ENCODE data around the gene CSF2RB. TPM values are rescaled to one million over a fixed set of nuclear protein-coding genes. Genes with fewer than 3 reads are reported as not detected.

The CSF2RB gene
- polyA plus RNA-seq, 2 of the 4 experiments (the other 2 are of a cell fraction) = not detected

GRCh38 chr22:36912694-36913426 lies 568 bp upstream of the CSF2RB start:
- no peak overlapping the region for H3K4me3 ChIP-seq
- DNase-seq (ENCODE audit: low read depth in 1 of 2, low spot score in 1 of 2) (no peak), ATAC-seq (no peak), FAIRE-seq (no peak)
- no peaks in the 10 kb centered on the region for H3K4me1 ChIP-seq
- CTCF ChIA-PET = interaction anchor here (3.6 kb wide), 1 partner anchor 56 kb away, joined by 11 read pairs; no protein-coding TSS in a partner anchor
- H3K27ac ChIP-seq = no peak overlapping the region
- 69% methylated on average over 6 of the region's 8 CpGs for WGBS (ENCODE audit: missing lambda C conversion rate)
- H3K9me3 ChIP-seq = no peaks in the 10 kb centered on the region; the same call in 2 of the 3 replicates
- H3K4me2 ChIP-seq = no peak overlapping the region
- no peak for TF ChIP-seq CBX2 (IDR thresholded peaks at IDR 0.05; ENCODE audit: borderline replicate concordance, low read depth)
- no peak for TF ChIP-seq CHD2 (IDR thresholded peaks at IDR 0.05; ENCODE audit: low read length, partially characterized antibody)
- TF ChIP-seq SREBF2 (IDR thresholded peaks at IDR 0.05) = no peak
- TF ChIP-seq MAX (IDR thresholded peaks at IDR 0.05) = no peak
- no peak for TF ChIP-seq ZNF302 (CRISPR knock-in tag; IDR thresholded peaks at IDR 0.05)
- no peak for TF ChIP-seq EHMT2 (IDR thresholded peaks at IDR 0.05; ENCODE audit: low read depth)
- no peak for TF ChIP-seq HDAC2 (IDR thresholded peaks at IDR 0.05)
- TF ChIP-seq USF2 (IDR thresholded peaks at IDR 0.05) = no peak
- no peak for TF ChIP-seq JUN (IDR thresholded peaks at IDR 0.05)
- no peak for TF ChIP-seq ZSCAN20 (CRISPR knock-in tag; IDR thresholded peaks at IDR 0.05)
- TF ChIP-seq HES2 (IDR thresholded peaks at IDR 0.05) = no peak
- POLR2A ChIA-PET = no interaction called here

DNA sequence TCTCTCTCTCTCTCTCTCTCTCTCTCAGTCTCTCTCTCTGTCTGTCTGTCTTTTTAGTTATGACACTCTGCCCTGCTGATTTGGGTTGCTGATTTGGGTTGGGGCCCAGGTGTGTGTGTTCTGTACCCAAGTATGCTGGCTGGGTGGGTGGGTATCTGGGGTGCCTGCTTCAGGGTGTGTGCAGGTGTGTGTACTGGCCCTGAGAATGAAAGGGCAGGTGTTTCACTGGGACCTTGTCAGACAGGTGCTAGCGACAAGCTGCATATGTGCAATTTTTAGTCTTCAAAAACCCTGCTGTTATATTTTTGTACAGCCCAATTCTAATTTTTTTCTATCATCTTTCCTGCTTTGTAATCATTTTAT lies 943 bp downstream of the CSF2RB start:
- no peak overlapping the region for H3K27ac ChIP-seq

GRCh38 chr22:36916034-36916433 lies 2.6 kb downstream of the CSF2RB start:
- Histone ChIP-seq H3K4me2 (no peak overlapping the region), H3K4me3 (no peak overlapping the region), H3K9me3 (peaks cover 5% of the 10 kb centered on the region; the same call in 1 of the 3 replicates), H3K4me1 (no peaks in the 10 kb centered on the region), H3K27ac (no peak overlapping the region)
- CTCF ChIA-PET = no interaction called here
- FAIRE-seq (no peak), DNase-seq (ENCODE audit: low read depth in 1 of 2, low spot score in 1 of 2) (no peak), ATAC-seq (no peak)
- POLR2A ChIA-PET = no interaction called here
- no peak for TF ChIP-seq ZNF302 (CRISPR knock-in tag; IDR thresholded peaks at IDR 0.05)
- TF ChIP-seq POLR2AphosphoS2 (conservative IDR thresholded peaks at IDR 0.05; ENCODE audit: low read length) = no peak
- TF ChIP-seq FOSB (CRISPR knock-in tag; IDR thresholded peaks at IDR 0.05) = no peak
- no peak for TF ChIP-seq ZC3H11A (IDR thresholded peaks at IDR 0.05)
- no peak for TF ChIP-seq RCOR1 (IDR thresholded peaks at IDR 0.05; ENCODE audit: low read depth, low read length)
- TF ChIP-seq JUN (IDR thresholded peaks at IDR 0.05) = no peak
- no peak for TF ChIP-seq HOXB5 (CRISPR knock-in tag; IDR thresholded peaks at IDR 0.05)
- TF ChIP-seq CBX8 (IDR thresholded peaks at IDR 0.05) = no peak
- no peak for TF ChIP-seq REST (IDR thresholded peaks at IDR 0.05)
- no peak for TF ChIP-seq TP53 (CRISPR knock-in tag; IDR thresholded peaks at IDR 0.05)
- TF ChIP-seq KDM1A (IDR thresholded peaks at IDR 0.05; ENCODE audit: low read depth) = no peak
- no peak for TF ChIP-seq FOXS1 (CRISPR knock-in tag; IDR thresholded peaks at IDR 0.05)

More for the DNA sequence above, 943 bp downstream of the CSF2RB start:
- POLR2A ChIA-PET = no interaction called here
- no peak overlapping the region for H3K4me3 ChIP-seq
- CTCF ChIA-PET = interaction anchor here (0.7 to 3.6 kb wide), 4 partner anchors 32 to 132 kb away, joined by 3 to 11 read pairs (median 3); no protein-coding TSS in a partner anchor
- TF ChIP-seq SREBF2 (IDR thresholded peaks at IDR 0.05) = no peak
- TF ChIP-seq ZFP36 (IDR thresholded peaks at IDR 0.05; ENCODE audit: borderline replicate concordance, partially characterized antibody) = no peak
- TF ChIP-seq HOXB13 (CRISPR knock-in tag; IDR thresholded peaks at IDR 0.05; ENCODE audit: low read depth) = no peak
- TF ChIP-seq POLR2AphosphoS2 (conservative IDR thresholded peaks at IDR 0.05; ENCODE audit: low read length) = no peak
- no peak for TF ChIP-seq NPAS2 (CRISPR knock-in tag; IDR thresholded peaks at IDR 0.05; ENCODE audit: borderline replicate concordance)
- TF ChIP-seq USF2 (IDR thresholded peaks at IDR 0.05) = no peak
- no peak for TF ChIP-seq MAFK (IDR thresholded peaks at IDR 0.05; ENCODE audit: partially characterized antibody)
- no peak for TF ChIP-seq RARB (CRISPR knock-in tag; IDR thresholded peaks at IDR 0.05)
- TF ChIP-seq PBX3 (IDR thresholded peaks at IDR 0.05) = no peak
- H3K4me1 ChIP-seq = no peaks in the 10 kb centered on the region
- H3K4me2 ChIP-seq = no peak overlapping the region
- 67% methylated on average over 1 of the region's 1 CpG for WGBS (ENCODE audit: missing lambda C conversion rate)
- no peak for ATAC-seq
- peaks cover 5% of the 10 kb centered on the region; the same call in 1 of the 3 replicates for H3K9me3 ChIP-seq
- DNase-seq (ENCODE audit: low read depth in 1 of 2, low spot score in 1 of 2) = no peak
- no peak for FAIRE-seq
